K562 treated with DMSO at 1 percent for 12 hours (cell line): ENCODE data around the gene SEMA3C. TPM values are rescaled to one million over a fixed set of nuclear protein-coding genes. Genes with fewer than 3 reads are reported as not detected.

Source experiments
- total RNA-seq: library from RNA; unstranded; fragments of 300-600 nt; gene quantifications from 2 replicates; pipeline ENCODE4 v1.2.3, GENCODE V29; 2022; ENCODE audit not compliant: insufficient read depth

The SEMA3C gene
- not detected in 2 replicates for total RNA-seq

GRCh38 chr7:80918909-80919721, at the start of gene SEMA3C:
SEMA3C (minus strand) TSS chr7:80919051; CDS start chr7:80916781, 2,270 bp downstream.

